Adrenal gland (tissue), 5 donors: Measurements from ENCODE around the gene CRYBA4.

Experiments used
- CTCF ChIP-seq, 6 experiments: fragments of 450-650 bp in 4 of 6; fragments of 200-600 bp in 2 of 6; sonication (generic) in 1 of 6; IDR thresholded peaks; 1 replicate in 5 of 6; 2 replicates in 1 of 6; pipeline versions ENCODE4 v1.5.1 to v1.8.0; 2016 to 2021; ENCODE audit warnings: antibody characterized with exemption in 6 of 6, mild to moderate bottlenecking in 2 of 6, moderate library complexity in 1 of 6
- POLR2A ChIP-seq, 2 donors: fragments of 450-650 bp; IDR thresholded peaks; one replicate each; pipeline ENCODE4 v1.6.1; 2017; ENCODE audit warnings: antibody characterized with exemption in 2 of 2, mild to moderate bottlenecking in 2 of 2, moderate library complexity in 1 of 2
- donor health status: DM: no; HTN: no; CAD: no.

GRCh38 chr22:26677217-26677616, 55.5 kb downstream of the CRYBA4 start:
- TF ChIP-seq POLR2A (IDR thresholded peaks at IDR 0.05) (no peak), CTCF (IDR thresholded peaks at IDR 0.05) (no peak)
